MM.1S (cell line): ENCODE data around the gene DNMT3A.

Experiments used
- DNase-seq: peaks from one replicate; pipeline ENCODE4 v3.0.0-alpha.2; 2015
- H2AFZ ChIP-seq: fragments of 300-600 bp; sonication (generic); 2 replicates; pipeline ENCODE4 v1.6.0; 2016; ENCODE audit warnings: antibody characterized with exemption, low read length
- H3F3A ChIP-seq: fragments of 300-600 bp; sonication (generic); 2 replicates; pipeline ENCODE4 v1.6.1; 2016; ENCODE audit warnings: mild to moderate bottlenecking, antibody characterized with exemption, low read length, moderate library complexity, mixed read lengths; ENCODE audit not compliant: insufficient read depth
- H3K27ac ChIP-seq: fragments of 300-600 bp; sonication (generic); 2 replicates; pipeline ENCODE4 v1.5.1; 2016; ENCODE audit warnings: mild to moderate bottlenecking, low read length
- H3K27me3 ChIP-seq: fragments of 300-600 bp; sonication (generic); replicated peaks from 2 replicates; pipeline ENCODE4 v1.6.0; 2016; ENCODE audit warnings: low read length; ENCODE audit not compliant: insufficient read depth
- H3K36me3 ChIP-seq: fragments of 300-600 bp; sonication (generic); replicated peaks from 2 replicates; pipeline ENCODE4 v1.6.1; 2016; ENCODE audit warnings: mild to moderate bottlenecking, low read length, mixed read lengths; ENCODE audit not compliant: insufficient read depth
- H3K4me1 ChIP-seq: fragments of 300-600 bp; sonication (generic); 2 replicates; pipeline ENCODE4 v1.6.1; 2016; ENCODE audit warnings: low read length, mixed read lengths
- H3K4me2 ChIP-seq: fragments of 300-600 bp; sonication (generic); 2 replicates; pipeline ENCODE4 v1.6.0; 2016; ENCODE audit warnings: low read depth, low read length
- H3K4me3 ChIP-seq: fragments of 300-600 bp; sonication (generic); 2 replicates; pipeline ENCODE4 v1.5.1; 2016; ENCODE audit warnings: low read length, mixed read lengths
- H3K79me2 ChIP-seq: fragments of 300-600 bp; sonication (generic); 2 replicates; pipeline ENCODE4 v1.6.1; 2016; ENCODE audit warnings: mixed run types, low read length, mixed read lengths
- H3K9ac ChIP-seq: fragments of 300-600 bp; sonication (generic); 2 replicates; pipeline ENCODE4 v1.6.1; 2016; ENCODE audit warnings: low read length, mixed read lengths
- H3K9me2 ChIP-seq: fragments of 300-600 bp; sonication (generic); replicated peaks from 2 replicates; pipeline ENCODE4 v1.6.1; 2016; ENCODE audit warnings: mild to moderate bottlenecking, low read length, mixed read lengths; ENCODE audit not compliant: insufficient read depth
- H3K9me3 ChIP-seq: fragments of 300-600 bp; sonication (generic); replicated peaks from 2 replicates; pipeline ENCODE4 v1.6.1; 2016; ENCODE audit warnings: mild to moderate bottlenecking, low read length, mixed read lengths; ENCODE audit not compliant: insufficient read depth
- H4K20me1 ChIP-seq: fragments of 300-600 bp; sonication (generic); 2 replicates; pipeline ENCODE4 v1.6.1; 2016; ENCODE audit warnings: mild to moderate bottlenecking, low read length, moderate library complexity, mixed read lengths; ENCODE audit not compliant: insufficient read depth
- EZH2 ChIP-seq: fragments of 300-600 bp; sonication (generic); optimal IDR thresholded peaks from 2 replicates; pipeline ENCODE3; 2017; ENCODE audit warnings: low read depth, mild to moderate bottlenecking, antibody characterized with exemption, low read length, mixed read lengths
- EZH2phosphoT487 ChIP-seq: fragments of 300-600 bp; sonication (generic); IDR thresholded peaks from 2 replicates; pipeline ENCODE4 v1.6.1; 2018; ENCODE audit warnings: antibody characterized with exemption, low read length
- TF ChIP-seq, protein P1 (sequence below): fragments of 300-600 bp; sonication (generic); IDR thresholded peaks from 2 replicates; pipeline ENCODE4 v1.5.1; 2016; ENCODE audit warnings: antibody characterized with exemption, low read length, mixed read lengths

Gene DNMT3A

DNA sequence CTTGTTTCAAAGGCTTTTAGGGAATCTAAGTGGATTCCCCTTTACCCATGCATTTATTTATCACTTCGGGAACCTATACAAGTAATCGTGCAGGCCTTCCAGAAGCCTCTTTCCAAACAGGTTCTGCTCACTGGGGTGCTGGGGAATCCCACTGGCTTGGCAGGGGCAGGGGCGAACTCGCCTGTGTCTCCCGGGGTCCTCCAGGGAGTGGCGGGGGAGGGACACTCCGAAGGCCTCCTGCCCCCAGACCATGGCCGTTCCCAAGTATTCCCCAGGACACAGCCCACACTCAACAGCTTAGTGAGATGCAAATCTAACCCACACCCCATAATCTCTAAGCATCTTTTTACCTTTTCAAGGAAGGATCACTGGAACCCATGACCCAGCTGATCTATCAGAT, 6.5 kb downstream of the DNMT3A start:
- Histone ChIP-seq H3K27ac (no peak overlapping the region), H3K4me2 (no peak overlapping the region), H3K27me3 (no peaks in the 10 kb centered on the region), H3K79me2 (peaks cover 3% of the 10 kb centered on the region), H3F3A (no peaks in the 10 kb centered on the region), H3K4me3 (no peak overlapping the region), H3K9me2 (no peaks in the 10 kb centered on the region), H2AFZ (no peak overlapping the region), H3K36me3 (no peaks in the 10 kb centered on the region), H3K9me3 (no peaks in the 10 kb centered on the region), H3K4me1 (no peaks in the 10 kb centered on the region), H3K9ac (no peak overlapping the region), H4K20me1 (no peaks in the 10 kb centered on the region; the same call in 1 of the 2 replicates)
- TF ChIP-seq, protein P1, sequence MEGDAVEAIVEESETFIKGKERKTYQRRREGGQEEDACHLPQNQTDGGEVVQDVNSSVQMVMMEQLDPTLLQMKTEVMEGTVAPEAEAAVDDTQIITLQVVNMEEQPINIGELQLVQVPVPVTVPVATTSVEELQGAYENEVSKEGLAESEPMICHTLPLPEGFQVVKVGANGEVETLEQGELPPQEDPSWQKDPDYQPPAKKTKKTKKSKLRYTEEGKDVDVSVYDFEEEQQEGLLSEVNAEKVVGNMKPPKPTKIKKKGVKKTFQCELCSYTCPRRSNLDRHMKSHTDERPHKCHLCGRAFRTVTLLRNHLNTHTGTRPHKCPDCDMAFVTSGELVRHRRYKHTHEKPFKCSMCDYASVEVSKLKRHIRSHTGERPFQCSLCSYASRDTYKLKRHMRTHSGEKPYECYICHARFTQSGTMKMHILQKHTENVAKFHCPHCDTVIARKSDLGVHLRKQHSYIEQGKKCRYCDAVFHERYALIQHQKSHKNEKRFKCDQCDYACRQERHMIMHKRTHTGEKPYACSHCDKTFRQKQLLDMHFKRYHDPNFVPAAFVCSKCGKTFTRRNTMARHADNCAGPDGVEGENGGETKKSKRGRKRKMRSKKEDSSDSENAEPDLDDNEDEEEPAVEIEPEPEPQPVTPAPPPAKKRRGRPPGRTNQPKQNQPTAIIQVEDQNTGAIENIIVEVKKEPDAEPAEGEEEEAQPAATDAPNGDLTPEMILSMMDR, result no peak
- TF ChIP-seq EZH2phosphoT487 (no peak), EZH2 (no peak)
- no peak for DNase-seq

DNA sequence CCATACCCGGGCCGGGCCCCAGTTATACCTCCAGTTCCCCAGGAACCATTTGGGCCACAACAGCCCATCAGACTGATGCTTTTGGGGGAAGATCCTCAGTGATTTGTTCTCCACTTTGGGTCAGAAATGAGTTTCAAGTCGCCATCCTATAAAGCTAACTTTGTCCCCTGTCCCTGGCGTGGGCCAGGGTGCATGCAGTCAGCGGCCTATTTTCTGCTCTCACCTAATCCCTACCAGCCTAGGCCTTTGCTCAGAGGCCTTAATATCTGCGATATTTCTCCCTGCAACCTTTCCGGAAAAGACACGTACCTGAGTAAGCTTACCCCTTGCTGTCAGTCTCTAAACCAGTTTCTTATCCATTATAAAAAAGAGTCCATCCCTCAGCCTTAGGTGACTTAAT, 7.2 kb downstream of the DNMT3A start:
- Histone ChIP-seq H3K36me3 (no peaks in the 10 kb centered on the region), H4K20me1 (no peaks in the 10 kb centered on the region; the same call in 1 of the 2 replicates), H3K4me2 (no peak overlapping the region), H3K4me1 (no peaks in the 10 kb centered on the region), H2AFZ (no peak overlapping the region), H3F3A (no peaks in the 10 kb centered on the region), H3K27ac (no peak overlapping the region), H3K9me2 (no peaks in the 10 kb centered on the region), H3K27me3 (no peaks in the 10 kb centered on the region), H3K79me2 (peaks cover 5% of the 10 kb centered on the region), H3K9ac (no peak overlapping the region), H3K9me3 (no peaks in the 10 kb centered on the region), H3K4me3 (no peak overlapping the region)
- TF ChIP-seq EZH2phosphoT487, result no peak
- TF ChIP-seq, protein P1, result no peak
- TF ChIP-seq EZH2, result no peak
- DNase-seq, result no peak

DNA sequence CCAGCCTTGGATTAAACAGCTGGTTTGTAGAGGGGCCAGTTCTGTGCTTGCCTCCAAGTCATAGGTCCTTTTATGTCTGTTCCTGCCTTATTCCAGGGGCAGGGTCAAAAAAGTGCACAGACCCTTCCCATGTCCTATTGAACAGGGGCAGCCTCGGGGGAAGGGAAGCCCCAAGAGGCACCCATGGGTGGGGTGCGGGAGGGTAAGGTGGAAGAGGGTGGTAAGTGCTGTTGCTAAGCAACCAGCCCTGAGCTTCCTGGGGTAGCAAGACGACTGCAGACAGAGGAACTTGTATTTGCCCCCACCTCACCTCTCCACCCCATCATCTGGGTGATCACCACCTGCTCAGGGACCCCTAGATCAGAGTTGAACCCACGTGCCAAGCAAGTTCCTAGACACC, 7.7 kb downstream of the DNMT3A start:
- DNase-seq, result no peak
- Histone ChIP-seq H3K4me1 (no peaks in the 10 kb centered on the region), H2AFZ (no peak overlapping the region), H3K27ac (no peak overlapping the region), H4K20me1 (no peaks in the 10 kb centered on the region; the same call in 1 of the 2 replicates), H3K4me2 (no peak overlapping the region), H3K4me3 (no peak overlapping the region), H3F3A (no peaks in the 10 kb centered on the region), H3K9ac (no peak overlapping the region), H3K9me2 (no peaks in the 10 kb centered on the region), H3K9me3 (no peaks in the 10 kb centered on the region), H3K79me2 (peaks cover 5% of the 10 kb centered on the region), H3K27me3 (no peaks in the 10 kb centered on the region), H3K36me3 (no peaks in the 10 kb centered on the region)
- no peak for TF ChIP-seq EZH2phosphoT487
- TF ChIP-seq, protein P1, result no peak
- TF ChIP-seq EZH2, result no peak
